Activated CD4-positive, alpha-beta T cell treated with anti-CD3 and anti-CD28 coated beads for 24 hours (primary cell): ENCODE results near the gene ZNF552.

Source experiments
- DNase-seq, 2 donors: peaks; one replicate each; pipeline ENCODE4 v3.0.0-alpha.2; 2020; ENCODE audit warnings: low read depth in 2 of 2

ZNF552 gene

DNA sequence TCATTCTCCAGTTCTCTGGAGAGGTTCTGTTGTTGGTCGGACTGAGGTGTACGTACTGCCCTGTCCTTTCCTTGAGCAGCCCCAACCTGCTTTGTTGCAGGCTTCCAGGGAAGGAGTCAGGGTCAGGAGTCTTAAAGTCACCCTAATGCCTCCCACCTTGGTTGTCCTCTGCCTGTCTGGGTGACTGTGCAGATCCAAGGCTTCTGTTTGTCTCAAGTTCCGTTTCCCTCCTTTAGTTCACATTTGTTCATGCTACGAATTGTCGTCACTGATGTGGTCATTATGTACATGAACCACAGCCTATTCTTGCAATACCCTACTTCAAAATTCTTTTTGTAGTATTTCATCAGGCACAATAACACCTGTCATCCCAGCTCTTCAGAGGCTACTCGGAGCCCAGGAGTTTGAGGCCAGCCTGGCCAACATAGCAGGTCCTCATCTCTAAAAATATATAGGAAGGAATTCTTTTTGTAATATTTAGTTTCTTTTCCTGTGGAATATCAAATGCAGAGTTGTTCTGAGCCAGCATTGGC is 37.9 kb downstream of the ZNF552 start:
- DNase-seq, result no peak

DNA sequence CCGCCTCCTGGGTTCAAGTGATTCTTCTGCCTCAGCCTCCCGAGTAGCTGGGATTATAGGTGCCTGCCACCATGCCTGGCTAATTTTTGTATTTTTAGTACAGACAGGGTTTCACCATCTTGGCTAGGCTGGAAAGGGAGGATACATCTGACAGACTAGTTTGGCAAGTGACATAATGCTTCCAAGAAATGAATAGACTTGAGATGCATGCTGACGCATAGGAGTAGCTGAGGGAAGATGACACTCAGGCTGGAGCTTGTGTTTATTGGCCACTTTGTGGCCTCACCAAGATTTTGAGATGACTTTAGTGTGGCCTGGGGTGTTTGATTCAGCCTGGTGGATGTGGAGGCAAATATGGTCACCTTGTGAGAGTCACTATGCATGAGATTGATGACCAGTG is 41.2 kb downstream of the ZNF552 start:
- no peak for DNase-seq

DNA sequence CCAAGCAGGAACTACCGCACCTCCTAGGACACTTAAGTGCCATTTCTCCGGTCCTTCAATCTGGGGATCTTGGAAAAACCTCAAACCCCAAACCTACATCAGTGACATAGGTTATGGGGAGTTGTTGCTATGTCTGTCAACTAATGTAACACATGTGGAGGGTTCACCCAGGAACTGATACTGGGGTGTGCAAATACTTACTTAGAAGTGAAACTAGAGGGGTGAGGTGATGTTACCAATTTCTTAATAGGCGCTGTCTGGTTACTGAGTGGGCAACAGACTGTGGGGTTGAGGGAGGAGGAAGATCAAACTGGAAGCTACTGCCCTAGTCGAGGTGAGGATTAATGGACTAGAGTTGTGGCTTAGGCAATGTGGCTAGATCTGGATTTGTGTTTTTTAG is 43.3 kb downstream of the ZNF552 start:
- no peak for DNase-seq

DNA sequence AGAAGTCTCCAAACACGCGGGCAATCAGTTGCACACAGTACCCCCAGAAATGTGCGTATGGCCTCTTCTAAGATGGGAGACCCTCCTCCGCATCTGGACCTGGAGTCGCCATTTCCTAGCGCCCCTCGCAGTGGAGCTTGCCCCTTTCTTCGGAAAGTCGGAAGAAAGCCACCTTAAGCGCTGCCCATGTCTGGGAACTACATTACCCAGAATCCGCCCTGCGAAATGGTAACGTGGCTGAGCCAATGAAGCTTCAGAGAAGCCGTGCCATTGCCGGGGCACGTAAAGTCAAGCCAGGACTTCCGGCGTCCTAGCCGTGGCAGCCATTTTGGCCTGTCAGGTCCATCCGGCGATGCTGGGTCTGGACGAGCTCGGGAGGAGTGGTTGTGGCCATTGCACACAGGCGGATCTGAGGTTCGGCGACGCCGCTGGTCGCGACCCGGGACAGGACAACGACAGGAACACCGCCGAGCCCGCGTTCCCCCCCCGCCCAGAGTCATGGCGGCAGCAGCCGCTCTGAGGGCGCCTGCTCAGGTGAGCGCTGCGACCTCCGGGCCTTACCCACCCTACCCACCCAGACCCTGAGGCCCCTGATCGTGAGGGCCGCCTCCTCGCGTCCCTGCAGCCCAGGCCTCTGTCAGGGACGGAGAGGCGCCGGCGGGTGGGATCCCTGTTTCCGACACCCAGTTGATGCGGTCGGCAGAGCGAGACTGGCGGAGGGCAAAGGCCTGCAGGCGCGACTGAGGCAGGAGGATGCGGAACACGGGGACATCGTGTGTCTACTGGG is 45.2 kb downstream of the ZNF552 start, which contains the start of gene ZNF586:
Gene ZNF586, plus strand, starts transcription at position 332 of the 787 bp plus-strand sequence. Its CDS starts 167 bp downstream, at position 499.
- DNase-seq, result peak; percentile 71 to 73

DNA sequence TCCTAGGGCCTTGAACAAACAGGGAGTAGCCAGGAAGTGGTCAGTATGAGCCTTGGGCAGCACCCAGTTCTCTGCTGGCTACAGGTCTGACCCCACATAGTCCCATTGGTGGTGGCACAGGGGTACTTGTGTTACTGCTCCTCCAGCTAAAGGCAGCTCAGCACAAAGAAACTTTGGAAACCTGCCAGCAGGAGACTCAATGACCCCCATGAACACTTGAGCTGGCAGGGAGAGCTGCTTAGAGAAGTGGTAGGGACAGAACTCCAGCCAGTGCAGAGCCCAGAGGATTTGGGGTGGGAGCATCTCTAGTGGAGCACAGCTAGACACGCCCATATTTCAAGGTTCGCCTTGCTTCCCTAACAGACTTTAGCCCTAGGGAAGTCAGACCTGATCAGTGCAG is 55.6 kb downstream of the ZNF552 start:
- no peak for DNase-seq

DNA sequence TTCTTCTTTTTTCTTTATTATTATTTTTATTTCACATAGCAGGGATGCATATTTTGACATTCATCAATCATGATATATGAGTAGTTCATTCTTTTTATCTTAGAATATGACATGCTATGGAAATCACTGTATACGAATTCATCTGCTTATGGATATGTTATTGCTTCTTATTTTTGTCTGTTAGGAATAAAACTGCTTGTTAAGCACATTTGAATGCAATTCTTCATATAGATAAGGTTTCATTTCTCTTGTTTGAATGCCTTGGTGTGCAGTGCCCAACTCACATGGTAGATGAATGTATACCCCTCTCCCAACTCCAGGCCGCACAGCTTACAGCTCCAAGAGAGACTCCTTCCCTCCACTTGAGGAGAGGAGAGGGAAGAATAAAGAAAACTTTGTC is 56.8 kb downstream of the ZNF552 start:
- no peak for DNase-seq
